Muscle of leg (tissue), 11 donors: ENCODE results near the gene CACNA1C. TPM values are rescaled to one million over a fixed set of nuclear protein-coding genes. Genes with fewer than 3 reads are reported as not detected.
A peak's percentile ranks its signal among the peaks of the same experiment; 100 is the strongest.

ENCODE experiments used
- DNase-seq: peaks from one replicate; pipeline ENCODE4 v3.0.0; 2013
- H3K27ac ChIP-seq: one replicate; pipeline ENCODE4 v1.5.1; 2013; ENCODE audit warnings: mild to moderate bottlenecking, low read length, control low read depth
- H3K27me3 ChIP-seq: one replicate; pipeline ENCODE4 v1.6.1; 2013; ENCODE audit warnings: low read length; ENCODE audit not compliant: control insufficient read depth, insufficient read depth
- H3K36me3 ChIP-seq: one replicate; pipeline ENCODE4 v1.6.1; 2013; ENCODE audit warnings: low read length; ENCODE audit not compliant: control insufficient read depth, insufficient read depth
- H3K4me1 ChIP-seq: one replicate; pipeline ENCODE4 v1.6.1; 2013; ENCODE audit warnings: low read length; ENCODE audit not compliant: control insufficient read depth, insufficient read depth
- H3K4me3 ChIP-seq: one replicate; pipeline ENCODE4 v1.5.1; 2013; ENCODE audit warnings: low read length, control low read depth
- H3K9me3 ChIP-seq: replicated peaks from 2 replicates; pipeline ENCODE4 v1.6.1; 2013; ENCODE audit warnings: low read depth, low read length; ENCODE audit not compliant: control insufficient read depth
- whole genome bisulfite sequencing: methylation state at CpG from one replicate; pipeline ENCODE4 v1.1.5; 2013; ENCODE audit warnings: missing lambda C conversion rate; ENCODE audit not compliant: insufficient coverage; 5-methylcytosine and 5-hydroxymethylcytosine counted together
- polyA plus RNA-seq, 8 donors: library from polyadenylated mRNA; unstranded; fragments of 120-200 nt; gene quantifications; one replicate each; pipeline versions ENCODE4 v1.2.1 to v1.2.3, GENCODE V29; 2013; ENCODE audit warnings: inconsistent platforms in 1 of 8, low replicate concordance in 1 of 8; ENCODE audit not compliant: insufficient read length in 8 of 8, insufficient read depth in 1 of 8
- total RNA-seq: library from RNA; stranded (reverse); fragments of 120-200 nt; gene quantifications from one replicate; pipeline ENCODE4 v1.2.4, GENCODE V29; 2013

CACNA1C gene
- total and polyA plus RNA-seq, 9 donors: 1.9 to 4.3 (median 3.6) TPM

DNA sequence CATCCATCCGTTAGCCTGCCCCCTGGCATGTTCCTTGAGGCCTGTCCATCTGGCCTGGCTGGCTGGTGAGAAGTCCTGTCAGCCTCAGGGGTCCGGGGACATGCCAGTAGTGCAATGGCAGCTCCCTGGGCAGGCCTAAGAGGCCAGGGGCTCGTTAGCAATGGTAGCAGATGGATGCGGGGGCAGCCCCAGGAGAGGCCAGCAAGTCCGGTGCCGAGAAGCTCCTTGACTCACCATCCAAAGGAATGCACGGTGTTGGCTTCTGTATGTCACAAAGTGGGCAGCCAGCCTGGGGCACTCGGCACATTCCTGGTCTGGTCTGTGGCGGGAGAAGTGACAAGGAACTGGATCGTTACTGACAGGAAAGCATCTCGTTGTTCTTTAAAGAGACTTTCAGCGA is 319.9 kb downstream of the CACNA1C start:
- no peak overlapping the region for H3K27ac ChIP-seq
- no peaks in the 10 kb centered on the region for H3K36me3 ChIP-seq
- H3K9me3 ChIP-seq: no peaks in the 10 kb centered on the region
- no peak overlapping the region for H3K4me3 ChIP-seq
- H3K4me1 ChIP-seq: peaks cover 15% of the 10 kb centered on the region
- WGBS: 85% methylated on average over 12 of the region's 12 CpGs
- DNase-seq: no peak
- no peaks in the 10 kb centered on the region for H3K27me3 ChIP-seq

GRCh38 chr12:2373307-2373706 is 320.5 kb downstream of the CACNA1C start:
- DNase-seq: no peak
- Histone ChIP-seq H3K9me3 (no peaks in the 10 kb centered on the region), H3K36me3 (no peaks in the 10 kb centered on the region), H3K4me3 (no peak overlapping the region), H3K4me1 (peaks cover 17% of the 10 kb centered on the region), H3K27me3 (no peaks in the 10 kb centered on the region), H3K27ac (no peak overlapping the region)
- WGBS: 88% methylated on average over 5 of the region's 8 CpGs

GRCh38 chr12:2374092-2374906 is 321.5 kb downstream of the CACNA1C start:
- no peak for DNase-seq
- H3K27me3 ChIP-seq: no peaks in the 10 kb centered on the region
- H3K4me1 ChIP-seq: peaks cover 17% of the 10 kb centered on the region
- H3K4me3 ChIP-seq: no peak overlapping the region
- no peaks in the 10 kb centered on the region for H3K36me3 ChIP-seq
- no peak overlapping the region for H3K27ac ChIP-seq
- 89% methylated on average over 5 of the region's 10 CpGs for WGBS
- H3K9me3 ChIP-seq: no peaks in the 10 kb centered on the region

GRCh38 chr12:2375871-2376270 is 323.1 kb downstream of the CACNA1C start:
- Histone ChIP-seq H3K27ac (no peak overlapping the region), H3K4me1 (peaks cover 17% of the 10 kb centered on the region)

GRCh38 chr12:2376908-2377657 is 324.3 kb downstream of the CACNA1C start:
- no peaks in the 10 kb centered on the region for H3K27me3 ChIP-seq
- DNase-seq: peak; percentile 40
- no peak overlapping the region for H3K27ac ChIP-seq
- H3K4me1 ChIP-seq: peaks cover 17% of the 10 kb centered on the region
- 46% methylated on average over 13 of the region's 20 CpGs for WGBS
- no peak overlapping the region for H3K4me3 ChIP-seq
- no peaks in the 10 kb centered on the region for H3K9me3 ChIP-seq
- no peaks in the 10 kb centered on the region for H3K36me3 ChIP-seq

More at GRCh38 chr12:2375871-2376270, 323.1 kb downstream of the CACNA1C start:
- no peaks in the 10 kb centered on the region for H3K36me3 ChIP-seq
- DNase-seq: no peak
- 76% methylated on average over 3 of the region's 3 CpGs for WGBS
- H3K4me3 ChIP-seq: no peak overlapping the region
- no peaks in the 10 kb centered on the region for H3K27me3 ChIP-seq
- no peaks in the 10 kb centered on the region for H3K9me3 ChIP-seq

- no peak for DNase-seq
- H3K4me3 ChIP-seq: no peak overlapping the region
- WGBS: 50% methylated on average over 1 of the region's 7 CpGs
Observed at GRCh38 chr12:2378835-2379330, 326.1 kb downstream of the CACNA1C start.

GRCh38 chr12:2380946-2381345 is 328.2 kb downstream of the CACNA1C start:
- no peaks in the 10 kb centered on the region for H3K9me3 ChIP-seq
- WGBS: 93% methylated on average over 2 of the region's 2 CpGs
- DNase-seq: no peak
- peaks cover 42% of the 10 kb centered on the region for H3K4me1 ChIP-seq
- H3K27ac ChIP-seq: no peak overlapping the region
- no peak overlapping the region for H3K4me3 ChIP-seq
- peaks cover 2% of the 10 kb centered on the region for H3K27me3 ChIP-seq
- no peaks in the 10 kb centered on the region for H3K36me3 ChIP-seq

More at GRCh38 chr12:2378835-2379330, 326.1 kb downstream of the CACNA1C start:
- H3K27me3 ChIP-seq: no peaks in the 10 kb centered on the region
- H3K36me3 ChIP-seq: no peaks in the 10 kb centered on the region
- H3K27ac ChIP-seq: no peak overlapping the region
- H3K4me1 ChIP-seq: peaks cover 25% of the 10 kb centered on the region
- no peaks in the 10 kb centered on the region for H3K9me3 ChIP-seq

- Histone ChIP-seq H3K4me3 (no peak overlapping the region), H3K9me3 (no peaks in the 10 kb centered on the region), H3K27me3 (peaks cover 2% of the 10 kb centered on the region), H3K27ac (no peak overlapping the region), H3K4me1 (peaks cover 29% of the 10 kb centered on the region), H3K36me3 (no peaks in the 10 kb centered on the region)
- WGBS: no CpG with 5 or more reads among the region's 5 CpGs
- DNase-seq: peak; percentile 54
Observed at GRCh38 chr12:2382370-2383155, 329.8 kb downstream of the CACNA1C start.

DNA sequence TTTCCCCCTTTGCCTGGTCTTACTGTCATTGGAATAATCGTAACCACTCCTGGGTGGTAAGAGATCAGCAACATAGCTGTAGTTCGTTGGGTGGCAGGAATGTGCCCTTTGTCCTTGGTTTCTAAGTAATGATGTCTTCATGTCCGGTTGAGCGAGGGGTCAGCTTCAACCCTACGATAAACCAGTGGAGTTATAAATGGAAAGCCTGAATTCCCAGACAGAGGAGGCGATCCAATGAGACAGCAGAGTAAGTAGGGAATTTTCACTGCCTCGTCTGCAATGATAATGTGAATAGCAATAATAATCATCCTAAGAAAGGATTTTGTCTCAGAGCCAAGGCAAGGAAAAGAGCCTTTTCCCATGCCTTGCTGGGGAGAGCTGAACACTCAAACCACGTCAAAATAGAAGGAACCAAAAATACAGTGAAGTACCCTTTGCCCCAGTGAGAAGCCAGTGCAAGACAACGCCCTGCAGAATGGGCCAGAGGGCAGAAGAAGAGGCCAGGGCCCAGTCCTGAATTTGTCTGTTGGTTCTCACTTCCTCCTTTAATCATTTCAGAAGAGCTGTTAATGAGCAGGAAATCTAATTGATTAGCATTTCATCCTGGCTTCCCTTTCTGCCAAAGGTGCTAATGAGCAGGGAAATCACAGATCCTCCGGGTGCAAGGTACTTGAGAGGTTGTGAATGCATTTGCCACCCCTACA is 330.7 kb downstream of the CACNA1C start:
- no peak overlapping the region for H3K4me3 ChIP-seq
- WGBS: 49% methylated on average over 5 of the region's 10 CpGs
- peak overlapping the region; percentile 54 for H3K27ac ChIP-seq
- H3K9me3 ChIP-seq: no peaks in the 10 kb centered on the region
- no peaks in the 10 kb centered on the region for H3K36me3 ChIP-seq
- H3K4me1 ChIP-seq: peaks cover 25% of the 10 kb centered on the region
- H3K27me3 ChIP-seq: peaks cover 2% of the 10 kb centered on the region
- DNase-seq: peak; percentile 56
